Suppressor macrophage treated with lipopolysaccharide for 4 hours (primary cell): ENCODE measurements around the gene COL4A2.
"Not testable (repeated sequence)": the region's sequence is repeated elsewhere in the genome, so short reads cannot be mapped to it uniquely, and the experiment has no call there.

ENCODE experiments used
- DNase-seq: peaks from one replicate; pipeline ENCODE4 v3.0.0-alpha.2; 2020

Gene COL4A2

DNA sequence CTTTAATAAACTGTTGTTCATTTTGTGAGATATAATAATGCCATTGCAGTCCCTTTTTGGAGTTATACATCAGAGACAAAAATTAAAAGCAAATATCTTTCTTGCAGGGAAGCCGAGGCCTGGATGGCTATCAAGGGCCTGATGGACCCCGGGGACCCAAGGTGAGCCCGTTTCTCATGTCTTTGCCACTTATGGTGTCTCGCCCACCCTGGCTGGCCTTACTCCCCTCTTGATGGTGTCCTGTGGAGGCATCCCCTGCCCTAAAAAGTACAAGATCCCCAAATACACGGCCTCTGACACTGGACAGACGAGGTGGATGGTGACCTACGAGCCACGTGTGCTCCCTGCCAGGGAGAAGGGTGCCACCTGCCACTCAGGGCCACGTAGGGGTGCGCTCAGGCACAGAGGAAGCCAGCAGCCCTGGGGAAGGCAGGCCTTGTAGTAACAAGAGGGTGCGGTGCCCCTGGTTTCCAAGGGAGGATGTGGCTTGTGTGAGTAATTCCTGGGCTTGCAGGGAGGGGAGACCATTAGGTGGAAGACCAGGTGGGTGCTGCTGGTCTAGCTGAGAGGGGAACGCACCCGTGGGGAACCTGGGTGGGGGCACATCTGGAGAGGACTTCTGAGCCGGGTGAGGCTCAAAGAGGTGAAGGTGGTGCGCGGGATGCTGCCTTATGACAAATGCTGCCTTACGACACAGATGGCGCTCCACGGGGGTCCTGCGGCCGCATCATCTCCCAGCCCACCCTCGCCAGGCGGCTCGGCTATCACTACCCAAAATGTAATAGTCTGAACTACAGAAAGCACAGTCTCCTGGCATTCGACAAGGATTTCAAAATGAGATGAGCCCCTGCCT, 138.9 kb downstream of the COL4A2 start:
- no peak for DNase-seq

DNA sequence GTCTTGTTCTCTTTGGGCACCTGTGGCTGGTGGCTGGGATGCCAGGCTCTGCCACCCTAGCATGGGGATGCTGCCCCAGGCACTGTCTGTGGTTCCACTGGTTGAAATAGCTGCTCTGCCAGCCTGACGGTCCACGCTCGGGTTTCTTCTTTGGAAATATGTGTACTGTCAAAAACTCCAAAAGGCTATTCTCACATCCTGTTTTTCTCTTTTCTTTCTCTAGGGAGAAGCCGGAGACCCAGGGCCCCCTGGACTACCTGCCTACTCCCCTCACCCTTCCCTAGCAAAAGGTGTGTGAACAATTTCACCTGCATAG, 139.4 kb downstream of the COL4A2 start:
- peak; percentile 50 for DNase-seq

GRCh38 chr13:110447058-110447511, 140.0 kb downstream of the COL4A2 start:
- DNase-seq: peak; percentile 81

GRCh38 chr13:110447801-110448200, 140.7 kb downstream of the COL4A2 start:
- DNase-seq: no peak

GRCh38 chr13:110448230-110448629, 141.1 kb downstream of the COL4A2 start:
- DNase-seq: no peak

- DNase-seq: no peak
Measured at GRCh38 chr13:110448677-110449076, 141.6 kb downstream of the COL4A2 start.

DNA sequence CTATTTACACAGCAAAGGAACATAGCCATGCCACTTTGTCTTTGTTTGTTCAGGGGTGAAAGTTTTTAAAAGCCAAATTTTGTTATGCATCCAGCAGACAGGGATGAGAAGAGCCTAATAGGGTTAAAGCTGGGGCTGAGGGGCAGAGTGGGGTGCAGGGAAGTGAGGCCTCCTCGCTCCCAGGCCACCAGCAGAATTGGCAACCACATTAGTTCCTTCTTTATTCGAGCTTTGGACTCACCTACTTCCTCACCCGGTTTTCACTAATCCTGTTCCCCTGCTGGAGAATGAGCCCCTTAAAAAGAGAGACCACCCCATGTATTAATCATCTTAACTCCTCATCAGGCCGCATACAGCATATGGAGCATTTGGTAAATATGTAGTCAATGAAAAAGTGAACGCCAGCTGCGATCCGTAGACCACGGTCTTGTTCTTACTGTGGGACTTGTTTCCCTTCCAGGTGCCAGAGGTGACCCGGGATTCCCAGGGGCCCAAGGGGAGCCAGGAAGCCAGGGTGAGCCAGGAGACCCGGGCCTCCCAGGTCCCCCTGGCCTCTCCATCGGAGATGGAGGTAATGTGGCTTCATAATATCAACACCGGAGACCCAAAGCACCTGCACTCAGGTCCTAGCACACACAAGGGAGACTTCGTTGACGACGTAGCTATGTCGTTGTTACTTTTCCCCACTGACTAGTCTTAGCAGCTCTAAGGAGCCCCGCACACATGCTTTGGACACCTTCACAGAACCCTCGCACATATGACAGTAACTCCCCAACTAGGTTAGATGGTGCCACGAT, 142.3 kb downstream of the COL4A2 start:
- no peak for DNase-seq

- no peak for DNase-seq
Measured at GRCh38 chr13:110450016-110450900, 143.2 kb downstream of the COL4A2 start.

- peak; percentile 39 for DNase-seq
Measured at GRCh38 chr13:110450941-110451730, 144.1 kb downstream of the COL4A2 start.

GRCh38 chr13:110453091-110453490, 146.0 kb downstream of the COL4A2 start:
- not testable (repeated sequence) for DNase-seq

DNA sequence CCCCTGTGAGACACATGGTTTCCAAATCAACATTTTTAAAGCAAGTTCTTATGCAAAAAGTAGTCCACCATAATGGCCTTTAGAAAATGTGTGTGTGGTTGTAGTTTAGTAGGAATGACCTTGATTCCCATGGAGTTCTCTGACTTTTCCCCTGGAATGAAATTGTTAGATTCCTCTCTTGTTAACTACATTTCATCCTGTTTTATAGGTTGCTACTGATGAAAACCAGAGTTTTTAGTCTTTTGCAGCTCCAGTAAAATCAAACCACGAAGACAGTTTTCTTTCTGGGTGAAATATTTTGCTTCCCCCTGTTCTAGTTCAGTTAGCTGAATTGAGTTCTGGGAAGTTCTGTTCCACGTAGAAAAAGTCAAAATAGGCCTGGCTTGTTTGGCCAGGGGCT, 146.7 kb downstream of the COL4A2 start:
- no peak for DNase-seq

DNA sequence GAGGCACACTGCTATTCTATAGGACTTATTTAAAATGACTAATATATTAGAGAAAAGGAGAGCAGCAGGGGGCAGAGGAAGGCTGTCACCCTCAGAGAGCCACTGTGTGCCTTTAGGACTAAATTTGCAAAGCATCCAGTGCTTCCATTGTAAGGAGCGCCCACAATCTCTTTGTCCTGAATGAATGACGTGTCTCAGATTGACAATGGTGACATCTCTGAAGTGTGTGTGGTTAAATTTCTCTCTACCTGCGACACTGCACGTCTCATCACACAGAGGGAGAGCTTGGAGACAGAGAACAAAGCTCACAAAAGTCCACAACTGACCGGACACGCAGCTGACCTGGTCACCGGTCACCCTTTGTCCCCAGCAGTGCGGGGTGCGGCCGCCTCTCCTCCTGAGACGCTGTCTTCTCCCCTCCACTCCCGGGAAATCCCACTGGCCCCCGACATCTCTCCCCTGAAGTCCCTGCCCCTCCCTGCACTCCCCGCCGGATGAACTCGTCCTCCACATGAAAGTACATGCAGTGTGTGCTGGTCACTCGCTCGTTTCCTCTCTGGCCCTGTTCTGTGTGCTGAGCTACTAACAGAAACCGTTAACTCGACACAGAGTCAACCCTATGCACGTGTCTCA, 147.3 kb downstream of the COL4A2 start:
- no peak for DNase-seq

DNA sequence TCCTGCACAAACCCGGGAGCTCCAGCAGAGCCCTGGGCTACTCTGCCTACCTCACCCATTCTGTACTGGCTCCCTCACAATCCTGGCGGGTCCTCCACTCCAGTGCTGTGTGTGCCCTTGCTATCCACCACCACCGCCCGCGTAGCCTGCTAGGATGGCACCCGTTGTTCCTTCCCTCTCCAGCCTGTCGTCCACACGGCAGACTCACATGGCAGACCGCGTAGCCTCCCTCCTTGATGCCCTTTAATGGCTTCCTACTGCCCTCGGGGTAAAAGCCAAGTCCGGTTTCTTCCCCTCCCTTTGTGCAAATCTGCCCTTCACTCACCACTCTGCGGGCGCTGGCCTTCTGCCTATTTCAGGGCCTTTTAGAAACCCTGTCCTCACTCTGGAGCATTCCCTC, 147.9 kb downstream of the COL4A2 start:
- no peak for DNase-seq

DNA sequence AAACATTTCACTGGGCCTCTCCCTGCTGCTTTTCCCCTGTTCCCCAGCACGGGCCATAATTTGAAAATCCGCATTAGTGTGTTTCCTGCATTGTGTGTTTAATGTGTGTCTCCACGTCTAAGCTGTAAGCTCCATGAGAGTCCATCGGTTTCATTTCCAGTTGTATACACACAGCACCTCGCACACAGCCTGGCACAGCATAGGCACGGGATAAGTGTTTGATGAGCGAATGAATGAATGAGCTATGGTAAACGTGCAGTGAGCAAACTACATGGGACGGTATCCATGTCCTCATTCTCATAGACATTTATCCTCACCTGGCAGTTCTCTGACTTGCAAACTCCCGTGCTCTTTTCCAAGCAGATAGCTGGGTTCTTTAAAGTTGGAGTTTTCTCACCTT, 148.4 kb downstream of the COL4A2 start:
- no peak for DNase-seq

GRCh38 chr13:110455941-110456340, 148.9 kb downstream of the COL4A2 start:
- peak; percentile 88 for DNase-seq

DNA sequence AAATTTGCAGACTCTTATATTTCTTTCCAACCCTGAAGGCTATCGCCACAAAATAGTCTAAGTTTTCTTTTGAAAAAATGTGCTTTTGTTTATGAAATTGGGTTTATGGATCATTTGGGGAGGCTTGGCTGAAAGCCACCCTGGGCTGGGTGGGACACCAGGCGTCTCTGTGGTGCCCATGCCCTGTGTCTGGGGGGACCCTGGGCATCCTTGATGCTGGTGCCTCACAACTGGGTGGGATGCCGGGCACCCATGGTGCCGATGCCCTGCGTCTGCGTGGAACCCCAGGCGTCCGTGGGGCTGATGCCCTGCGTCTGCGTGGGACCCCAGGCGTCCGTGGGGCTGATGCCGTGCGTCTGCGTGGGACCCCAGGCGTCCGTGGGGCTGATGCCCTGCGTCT, 149.5 kb downstream of the COL4A2 start:
- DNase-seq: no peak

- DNase-seq: no peak
Measured at GRCh38 chr13:110457361-110457760, 150.3 kb downstream of the COL4A2 start.

GRCh38 chr13:110458017-110458416, 150.9 kb downstream of the COL4A2 start:
- DNase-seq: no peak

DNA sequence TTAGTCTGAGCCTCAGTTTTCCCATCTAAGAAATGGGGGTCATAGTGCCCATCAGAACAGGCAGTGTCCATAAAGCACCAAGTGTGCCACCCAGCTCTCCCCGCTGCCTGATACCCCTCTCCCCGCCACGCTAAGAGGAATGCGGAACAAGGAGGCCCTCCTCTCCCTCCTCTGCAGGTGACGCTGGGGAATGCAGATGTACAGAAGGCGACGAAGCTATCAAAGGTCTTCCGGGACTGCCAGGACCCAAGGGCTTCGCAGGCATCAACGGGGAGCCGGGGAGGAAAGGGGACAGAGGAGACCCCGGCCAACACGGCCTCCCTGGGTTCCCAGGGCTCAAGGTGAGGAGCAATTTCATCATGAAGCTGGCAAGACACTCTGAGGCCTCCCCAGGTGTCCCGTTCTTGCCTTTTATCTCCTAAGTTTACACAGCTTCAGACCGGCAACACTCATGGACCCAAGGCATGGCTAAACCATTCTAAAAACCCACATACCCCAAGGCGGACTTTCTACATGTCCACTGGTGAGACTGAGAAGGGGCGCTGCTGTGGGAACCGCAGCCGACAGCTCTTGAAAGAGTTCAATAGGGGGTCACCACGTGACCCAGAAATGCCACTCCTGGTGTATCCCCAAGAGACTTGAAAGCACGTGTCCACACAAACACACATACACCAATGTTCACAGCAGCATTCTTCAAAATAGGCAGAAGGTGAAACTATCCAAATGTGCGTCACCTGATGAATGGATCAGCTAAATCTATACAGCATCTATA, 151.7 kb downstream of the COL4A2 start:
- no peak for DNase-seq

- DNase-seq: no peak
Measured at GRCh38 chr13:110462091-110462490, 155.0 kb downstream of the COL4A2 start.

DNA sequence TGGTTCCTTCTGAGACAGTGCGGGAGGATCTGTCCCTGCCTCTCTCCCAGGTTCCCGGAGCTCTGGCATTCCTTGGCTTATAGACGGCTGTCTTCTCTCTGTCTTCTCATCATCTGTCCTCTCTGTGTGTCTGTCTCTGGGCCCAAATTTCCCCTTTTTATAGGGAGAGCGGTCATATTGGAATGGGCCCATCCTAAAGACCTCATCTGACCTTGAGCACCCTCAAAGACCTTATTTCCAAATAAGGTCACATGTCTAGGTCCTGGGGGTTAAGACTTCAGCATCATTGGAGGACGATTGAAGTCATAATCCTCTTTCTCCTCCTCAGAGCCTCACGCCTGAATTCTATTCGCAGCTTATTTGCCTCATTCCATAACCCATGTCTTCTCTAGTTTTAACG, 156.1 kb downstream of the COL4A2 start:
- DNase-seq: no peak
